SK-MEL-5 (cell line): ENCODE results near the gene MAJIN. TPM values are rescaled to one million over a fixed set of nuclear protein-coding genes. Genes with fewer than 3 reads are reported as not detected.
"Not testable (repeated sequence)": the region's sequence is repeated elsewhere in the genome, so short reads cannot be mapped to it uniquely, and the experiment has no call there.

Source experiments
- DNase-seq: peaks from one replicate; pipeline ENCODE4 v3.0.0-alpha.2; 2016; ENCODE audit warnings: low read depth, low spot score
- in situ Hi-C: cut with HindIII; loops from 2 replicates; pipeline ENCODE4 v1.10.0; 2016; ENCODE audit warnings: low sequenced_read_pairs, high pct_unique_total_duplicates, low pct_unique_long_range_greater_than_20kb
- total RNA-seq: library from RNA; depleted of rRNA; stranded (reverse); fragments of >200 nt; shearing (Covaris generic); gene quantifications from 2 replicates; pipeline ENCODE4 v1.2.3, GENCODE V29; 2014

Gene MAJIN
- total RNA-seq, 1 experiment from 2014 or later = not detected

GRCh38 chr11:64996710-64997380, 24.9 kb upstream of the MAJIN start, which contains the start of gene BATF2:
Gene BATF2, minus strand, starts transcription at chr11:64996971. Its CDS starts 57 bp downstream, at chr11:64996914.
- DNase-seq = peak; percentile 62
- in situ Hi-C loops = no loop called here

- in situ Hi-C loops = no loop called here
- no peak for DNase-seq
Observed at GRCh38 chr11:64996327-64996709, 24.4 kb upstream of the MAJIN start.

GRCh38 chr11:64994318-64994717, 22.4 kb upstream of the MAJIN start:
- no peak for DNase-seq
- in situ Hi-C loops = no loop called here

GRCh38 chr11:64990222-64990923, 18.5 kb upstream of the MAJIN start:
- in situ Hi-C loops = no loop called here
- DNase-seq = no peak

- no peak for DNase-seq
- in situ Hi-C loops = no loop called here
Observed at GRCh38 chr11:64989416-64989815, 17.5 kb upstream of the MAJIN start.

- in situ Hi-C loops = no loop called here
- DNase-seq = no peak
Observed at GRCh38 chr11:64987998-64988854, 16.3 kb upstream of the MAJIN start.

GRCh38 chr11:64983339-64983738, 11.4 kb upstream of the MAJIN start:
- DNase-seq, in situ Hi-C loops: not testable (repeated sequence)

- in situ Hi-C loops = no loop called here
Observed at GRCh38 chr11:64976651-64977050, 4.7 kb upstream of the MAJIN start.

GRCh38 chr11:64974124-64974523, 2.2 kb upstream of the MAJIN start:
- in situ Hi-C loops = no loop called here
- no peak for DNase-seq

More at GRCh38 chr11:64976651-64977050, 4.7 kb upstream of the MAJIN start:
- DNase-seq = no peak

- DNase-seq = no peak
- in situ Hi-C loops = no loop called here
Observed at GRCh38 chr11:64970731-64971151, 1.2 kb downstream of the MAJIN start.

GRCh38 chr11:64969209-64969608, 2.7 kb downstream of the MAJIN start:
- no peak for DNase-seq
- in situ Hi-C loops = no loop called here

- no peak for DNase-seq
- in situ Hi-C loops = no loop called here
Observed at GRCh38 chr11:64967375-64967774, 4.5 kb downstream of the MAJIN start.

GRCh38 chr11:64963072-64963631, 8.8 kb downstream of the MAJIN start:
- in situ Hi-C loops = no loop called here
- DNase-seq = no peak

GRCh38 chr11:64960719-64961118, 11.2 kb downstream of the MAJIN start:
- in situ Hi-C loops = no loop called here
- no peak for DNase-seq

- in situ Hi-C loops = no loop called here
- no peak for DNase-seq
Observed at GRCh38 chr11:64959498-64959897, 12.4 kb downstream of the MAJIN start.

- in situ Hi-C loops = no loop called here
- DNase-seq = no peak
Observed at GRCh38 chr11:64954201-64954600, 17.7 kb downstream of the MAJIN start.

- in situ Hi-C loops = no loop called here
Observed at GRCh38 chr11:64951529-64951928, 20.4 kb downstream of the MAJIN start.

GRCh38 chr11:64947208-64947814, 24.6 kb downstream of the MAJIN start:
- in situ Hi-C loops = no loop called here
- peak; percentile 25 for DNase-seq

More at GRCh38 chr11:64951529-64951928, 20.4 kb downstream of the MAJIN start:
- no peak for DNase-seq
